Psoas muscle (tissue), 8 donors: Measurements from ENCODE around the gene LGALS1. TPM values are rescaled to one million over a fixed set of nuclear protein-coding genes. Genes with fewer than 3 reads are reported as not detected.

Experiments used
- ATAC-seq, 4 donors: fragments of 200-7000 bp; cut with Tn5 transposase; one replicate each; pipeline ENCODE4 v1.9.1; 2020; ENCODE audit warnings: moderate library complexity in 3 of 4, mild to moderate bottlenecking in 2 of 4
- DNase-seq, 2 donors: peaks; one replicate each; pipeline ENCODE4 v3.0.0-alpha.2; 2020
- H3K27ac ChIP-seq: fragments of 200-600 bp; one replicate; pipeline ENCODE4 v1.8.0; 2022
- H3K27me3 ChIP-seq, 3 donors: fragments of 200-600 bp in 1 of 3; one replicate each; pipeline versions ENCODE4 v1.6.1 to v1.8.0; 2013 to 2022; ENCODE audit warnings: low read length in 2 of 3, mild to moderate bottlenecking in 2 of 3, moderate library complexity in 1 of 3; ENCODE audit not compliant: insufficient read depth in 3 of 3
- H3K36me3 ChIP-seq, 2 donors: fragments of 200-600 bp in 1 of 2; one replicate each; pipeline versions ENCODE4 v1.6.1 to v1.8.0; 2013 to 2022; ENCODE audit warnings: low read depth in 1 of 2, mild to moderate bottlenecking in 1 of 2, moderate library complexity in 1 of 2; ENCODE audit not compliant: insufficient read depth in 1 of 2
- H3K4me1 ChIP-seq: fragments of 200-600 bp; one replicate; pipeline ENCODE4 v1.8.0; 2022
- H3K4me3 ChIP-seq: fragments of 200-600 bp; one replicate; pipeline ENCODE4 v1.8.0; 2022; ENCODE audit warnings: mild to moderate bottlenecking
- H3K9me3 ChIP-seq: fragments of 200-600 bp; one replicate; pipeline ENCODE4 v1.8.0; 2022
- WGBS, 3 donors: extraction: QIAGEN DNeasy Blood & Tissue Kit; methylation state at CpG; one replicate each; pipeline versions ENCODE4 v1.1.6 to v1.1.7; 2013; 5-methylcytosine and 5-hydroxymethylcytosine counted together
- intact Hi-C, 2 donors: fragments of 100-400 bp; cut with DNase I; formaldehyde crosslinking; loops; one replicate each; pipeline versions ENCODE4 v1.11.0 to v1.14.2; 2022
- polyA plus RNA-seq, 3 donors: library from polyadenylated mRNA; stranded (reverse); fragments of 200-250 nt; gene quantifications; one replicate each; pipeline ENCODE4 v1.2.3, GENCODE V29; 2013
- total RNA-seq, 4 donors: library from RNA; stranded (reverse); fragmentation: NEBNext Ultra II Directional in 2 of 4; extraction: Animal tissue kit (Norgen Biotek cat#: 25700) in 2 of 4; gene quantifications; one replicate each; pipeline versions ENCODE4 v1.2.1 to v1.2.4, GENCODE V29; 2021 to 2023
- TF ChIP-seq, protein P1 (sequence below): fragments of 200-600 bp; IDR thresholded peaks from one replicate; pipeline ENCODE4 v1.8.0; 2022; ENCODE audit warnings: antibody characterized with exemption
- donor health status: healthy with polysubstance abuse.
- donor health status: DM: no; HTN: no; CAD: no; lungs with moderate emphysema.
- donor health status: Bipolar disorder and iron deficiency.
- donor health status: healthy.
- donor health status: DM: yes; HTN: yes; CAD: no.
- donor health status: DM: no; HTN: no; CAD: no.
- donor health status: DM: no; HTN: no; CAD: no.
- donor health status: DM: yes; HTN: yes; CAD: no.

LGALS1 gene
- total and polyA plus RNA-seq, 7 donors = 434 to 1,817 (median 976) TPM

DNA sequence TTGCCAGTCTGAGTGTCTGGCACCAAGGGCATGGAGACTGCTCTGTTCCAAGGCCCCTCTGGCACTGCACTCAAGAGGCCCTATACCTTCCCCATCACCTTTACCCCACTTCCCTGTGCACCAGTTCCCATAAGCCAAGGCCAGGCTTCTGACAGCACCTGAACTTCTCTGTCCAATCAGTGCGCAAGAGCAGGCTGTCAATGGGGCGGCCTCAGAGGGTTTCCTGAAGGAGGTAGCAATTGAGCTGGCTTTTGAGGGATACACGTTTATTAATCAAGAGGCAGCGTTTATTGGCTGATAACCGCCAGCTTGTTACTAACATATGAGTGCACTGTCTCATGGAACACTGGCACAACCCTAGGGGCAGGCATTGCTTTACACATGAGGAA, 33.9 kb upstream of the LGALS1 start:
- Histone ChIP-seq H3K27me3 (peaks cover 0 to 10% (median 0%) of the 10 kb centered on the region in 3 donors), H3K27ac (no peak overlapping the region), H3K4me1 (no peaks in the 10 kb centered on the region), H3K4me3 (no peak overlapping the region), H3K9me3 (no peaks in the 10 kb centered on the region), H3K36me3 (no peaks in the 10 kb centered on the region)
- TF ChIP-seq, protein P1, sequence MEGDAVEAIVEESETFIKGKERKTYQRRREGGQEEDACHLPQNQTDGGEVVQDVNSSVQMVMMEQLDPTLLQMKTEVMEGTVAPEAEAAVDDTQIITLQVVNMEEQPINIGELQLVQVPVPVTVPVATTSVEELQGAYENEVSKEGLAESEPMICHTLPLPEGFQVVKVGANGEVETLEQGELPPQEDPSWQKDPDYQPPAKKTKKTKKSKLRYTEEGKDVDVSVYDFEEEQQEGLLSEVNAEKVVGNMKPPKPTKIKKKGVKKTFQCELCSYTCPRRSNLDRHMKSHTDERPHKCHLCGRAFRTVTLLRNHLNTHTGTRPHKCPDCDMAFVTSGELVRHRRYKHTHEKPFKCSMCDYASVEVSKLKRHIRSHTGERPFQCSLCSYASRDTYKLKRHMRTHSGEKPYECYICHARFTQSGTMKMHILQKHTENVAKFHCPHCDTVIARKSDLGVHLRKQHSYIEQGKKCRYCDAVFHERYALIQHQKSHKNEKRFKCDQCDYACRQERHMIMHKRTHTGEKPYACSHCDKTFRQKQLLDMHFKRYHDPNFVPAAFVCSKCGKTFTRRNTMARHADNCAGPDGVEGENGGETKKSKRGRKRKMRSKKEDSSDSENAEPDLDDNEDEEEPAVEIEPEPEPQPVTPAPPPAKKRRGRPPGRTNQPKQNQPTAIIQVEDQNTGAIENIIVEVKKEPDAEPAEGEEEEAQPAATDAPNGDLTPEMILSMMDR = no peak
- 92 to 97% (median 93%) methylated on average over 5 of the region's 5 CpGs for WGBS, 3 donors
- ATAC-seq (no peak), DNase-seq (no peak)
- intact Hi-C loops = loop anchor here in 1 of 2 donors (5.0 kb wide), 1 partner anchor 151 kb away; no protein-coding TSS in a partner anchor

DNA sequence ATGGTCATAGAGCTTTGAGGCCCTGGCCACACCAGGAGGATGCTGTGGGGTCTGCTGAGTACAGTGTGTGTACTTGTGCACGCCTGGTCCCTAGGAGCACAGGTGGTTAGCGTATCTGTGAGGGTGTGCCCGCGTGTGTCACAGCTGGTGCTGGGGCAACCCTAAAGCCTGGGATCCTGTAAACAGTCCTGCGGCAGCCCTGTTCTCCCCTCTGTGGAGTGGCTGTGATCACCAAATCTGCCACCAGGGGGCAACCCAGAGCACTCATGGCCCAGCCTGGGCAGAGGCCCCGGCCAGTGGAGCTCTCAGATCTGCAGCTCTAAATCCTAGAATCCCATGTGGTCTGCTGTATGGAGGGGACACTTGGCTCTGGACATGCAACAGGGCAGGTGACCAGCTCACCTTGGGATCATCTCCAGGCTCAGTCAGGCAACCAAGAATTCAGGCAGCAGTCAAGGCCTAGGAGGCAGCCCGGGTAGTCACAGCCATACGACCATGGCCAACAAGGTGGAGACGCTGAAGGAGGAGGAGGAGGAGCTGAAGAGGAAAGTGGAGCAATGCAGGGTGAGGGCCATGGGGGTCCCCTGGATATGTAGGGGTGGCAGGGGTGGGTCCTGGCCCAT, 32.1 kb upstream of the LGALS1 start:
- TF ChIP-seq, protein P1 = peak; percentile 95
- H3K9me3 ChIP-seq = no peaks in the 10 kb centered on the region
- 28 to 31% (median 30%) methylated on average over 9 of the region's 9 CpGs for WGBS, 3 donors
- DNase-seq (peak; percentile 87 to 93), ATAC-seq (peak; percentile 86 to 91 (median 90))
- no peak overlapping the region for H3K27ac ChIP-seq
- H3K4me1 ChIP-seq = no peaks in the 10 kb centered on the region
- H3K4me3 ChIP-seq = no peak overlapping the region
- H3K36me3 ChIP-seq = no peaks in the 10 kb centered on the region
- intact Hi-C loops = loop anchor here (1.0 to 5.0 kb wide), 4 partner anchors 37 to 149 kb away; no protein-coding TSS in a partner anchor
- peaks cover 0 to 10% (median 0%) of the 10 kb centered on the region in 3 donors for H3K27me3 ChIP-seq

DNA sequence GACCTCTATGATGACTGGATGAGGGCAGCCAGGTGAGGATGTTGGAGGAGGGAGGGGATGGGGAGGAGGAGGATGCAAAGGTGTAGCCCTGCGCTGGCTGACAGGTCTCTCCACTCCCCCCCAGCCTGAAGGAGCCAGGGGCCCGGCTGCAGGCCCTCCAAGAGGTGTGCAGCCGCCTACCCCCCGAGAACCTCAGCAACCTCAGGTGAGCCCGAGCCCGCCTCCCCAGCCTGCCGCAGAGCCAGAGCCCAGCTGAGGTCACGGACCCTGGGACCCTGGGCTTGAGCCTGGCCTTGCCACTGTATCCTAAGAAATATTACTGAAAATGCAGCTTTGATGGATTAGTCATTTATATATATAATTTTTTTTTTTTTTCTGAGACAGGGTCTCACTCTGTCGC, 28.1 kb upstream of the LGALS1 start:
- Histone ChIP-seq H3K9me3 (no peaks in the 10 kb centered on the region), H3K27me3 (no peaks in the 10 kb centered on the region), H3K36me3 (no peaks in the 10 kb centered on the region), H3K4me1 (no peaks in the 10 kb centered on the region), H3K4me3 (no peak overlapping the region), H3K27ac (no peak overlapping the region)
- DNase-seq (no peak), ATAC-seq (no peak)
- TF ChIP-seq, protein P1 = no peak
- intact Hi-C loops = no loop called here
- 95 to 98% (median 97%) methylated on average over 9 of the region's 9 CpGs for WGBS, 3 donors

DNA sequence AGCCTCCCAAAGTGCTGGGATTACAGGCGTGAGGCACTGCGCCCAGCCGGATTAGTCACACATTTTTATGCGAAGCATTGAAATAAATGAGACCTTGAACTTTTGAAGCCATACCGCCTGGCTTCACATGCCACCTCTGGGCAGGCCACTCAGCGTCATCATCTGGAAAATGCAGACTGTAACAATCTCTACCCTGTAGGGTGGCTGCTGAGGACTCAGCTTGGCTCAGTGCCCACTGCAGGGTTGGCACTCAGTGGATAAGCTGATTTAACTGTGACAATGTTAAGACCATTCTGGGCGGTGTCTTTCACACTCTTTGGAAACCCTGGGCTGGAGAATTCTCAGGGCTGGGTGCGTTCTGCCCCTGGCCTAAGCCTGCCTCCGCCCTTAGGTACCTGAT, 27.5 kb upstream of the LGALS1 start:
- 59 to 70% (median 68%) methylated on average over 9 of the region's 9 CpGs for WGBS, 3 donors
- Histone ChIP-seq H3K4me1 (no peaks in the 10 kb centered on the region), H3K27ac (no peak overlapping the region), H3K36me3 (no peaks in the 10 kb centered on the region), H3K4me3 (no peak overlapping the region), H3K27me3 (no peaks in the 10 kb centered on the region), H3K9me3 (no peaks in the 10 kb centered on the region)
- ATAC-seq (no peak), DNase-seq (no peak)
- TF ChIP-seq, protein P1 = no peak
- intact Hi-C loops = no loop called here
